Stimulated activated CD4-positive, alpha-beta T cell treated with anti-CD3 and anti-CD28 coated beads, Interleukin-12 subunit alpha, Interleukin-12 subunit beta, amount 100 ng/mL, for 48 hours (primary cell): Measurements from ENCODE around the gene PTRH1.

Experiments used
- DNase-seq, 3 donors: peaks; one replicate each; pipeline ENCODE4 v3.0.0-alpha.2; 2020; ENCODE audit warnings: low read depth in 2 of 3, low spot score in 1 of 3

The PTRH1 gene

GRCh38 chr9:127742435-127743088 is 27.1 kb upstream of the PTRH1 start:
- no peak for DNase-seq

DNA sequence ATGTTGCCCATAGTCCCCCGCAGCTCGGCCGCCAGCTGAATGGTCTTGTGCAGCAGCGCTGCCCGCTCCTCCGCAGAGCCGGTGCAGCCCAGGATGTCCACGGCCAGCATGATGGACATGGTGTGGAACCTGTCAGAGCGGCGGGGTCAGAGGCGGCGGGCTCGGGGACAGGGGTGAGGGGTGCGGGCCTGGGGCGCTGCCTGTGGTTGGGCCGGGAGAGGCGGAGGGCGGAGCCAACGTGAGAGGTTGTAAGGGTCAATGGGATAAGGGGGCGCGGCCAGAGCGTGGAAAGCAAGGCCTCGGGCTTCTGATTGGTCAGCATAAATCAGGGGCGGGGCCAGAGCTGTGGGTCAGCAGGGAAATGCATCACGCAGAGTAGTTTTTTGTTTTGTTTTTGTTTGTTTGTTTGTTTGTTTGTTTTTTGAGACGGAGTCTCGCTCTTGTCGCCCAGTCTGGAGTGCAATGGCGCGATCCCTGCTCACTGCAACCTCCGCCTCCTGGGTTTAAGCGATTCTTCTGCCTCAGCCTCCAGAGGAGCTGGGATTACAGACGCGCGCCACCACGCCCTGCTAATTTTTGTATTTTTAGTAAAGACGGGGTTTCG is 26.5 kb upstream of the PTRH1 start:
- DNase-seq: no peak

DNA sequence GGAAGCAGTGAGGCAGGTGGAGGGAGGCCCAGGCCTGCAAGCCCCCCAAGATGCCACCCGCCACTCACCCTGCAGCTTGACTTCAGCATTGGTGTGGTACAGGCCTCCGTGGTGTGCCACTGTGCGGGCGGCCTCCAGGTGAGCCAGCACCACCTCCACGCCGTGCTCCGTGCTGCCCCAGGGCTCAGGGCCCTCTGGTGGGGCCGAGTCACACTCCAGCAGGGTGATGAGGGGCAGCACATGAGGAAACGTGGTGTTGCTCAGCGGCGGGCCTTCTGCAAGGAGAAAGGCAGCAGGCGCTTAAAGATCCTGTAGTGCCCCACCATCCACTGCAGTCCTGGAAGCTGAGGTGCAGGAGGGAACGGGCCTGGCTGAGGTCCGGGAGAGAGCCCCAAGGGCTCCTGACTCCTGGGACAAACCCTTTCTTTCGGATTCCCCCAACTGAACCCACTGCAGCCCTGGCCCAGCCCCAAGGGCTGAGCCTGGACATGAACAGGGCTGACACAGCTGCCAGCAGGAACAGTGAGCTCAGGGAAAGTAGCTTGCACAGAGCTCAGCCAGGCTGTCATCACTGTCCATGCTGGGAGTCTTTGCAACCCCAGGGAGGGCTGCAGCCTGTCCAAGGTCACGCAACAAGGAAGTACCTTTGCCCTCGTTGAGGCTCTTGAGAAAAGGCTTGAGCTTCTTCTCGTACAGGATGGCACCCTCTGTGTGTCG is 24.3 kb upstream of the PTRH1 start:
- no peak for DNase-seq

DNA sequence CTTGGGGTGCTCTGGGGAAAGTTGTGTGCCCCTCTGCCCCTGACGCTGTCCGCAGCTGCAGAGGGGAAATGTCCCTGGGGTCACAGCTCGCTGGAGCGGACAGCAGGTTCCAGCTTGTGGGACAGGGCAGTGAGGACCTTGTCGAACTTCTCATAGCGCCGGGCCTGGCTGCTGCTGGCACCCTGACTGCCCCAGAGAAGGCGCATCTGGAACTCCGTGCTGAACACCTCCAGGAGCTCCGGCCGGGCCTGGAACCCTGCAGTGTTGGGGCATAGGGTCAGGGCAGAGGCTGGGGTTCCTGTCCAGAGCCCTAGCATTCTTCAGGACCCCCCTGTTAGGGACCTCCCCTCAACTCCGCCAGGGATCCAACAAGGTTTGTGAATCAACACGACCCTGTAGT is 23.2 kb upstream of the PTRH1 start:
- DNase-seq: no peak

- DNase-seq: no peak
These were observed 20.2 kb upstream of the PTRH1 start for GRCh38 chr9:127735530-127736185.

- DNase-seq: peak; percentile 97 to 98 (median 98)
These were observed 19.5 kb upstream of the PTRH1 start, which contains the start of gene TOR2A for GRCh38 chr9:127734747-127735529. TOR2A (minus strand) TSS chr9:127735294; CDS start chr9:127735270, 24 bp downstream.

- no peak for DNase-seq
These were observed 18.8 kb upstream of the PTRH1 start for GRCh38 chr9:127734247-127734746.

DNA sequence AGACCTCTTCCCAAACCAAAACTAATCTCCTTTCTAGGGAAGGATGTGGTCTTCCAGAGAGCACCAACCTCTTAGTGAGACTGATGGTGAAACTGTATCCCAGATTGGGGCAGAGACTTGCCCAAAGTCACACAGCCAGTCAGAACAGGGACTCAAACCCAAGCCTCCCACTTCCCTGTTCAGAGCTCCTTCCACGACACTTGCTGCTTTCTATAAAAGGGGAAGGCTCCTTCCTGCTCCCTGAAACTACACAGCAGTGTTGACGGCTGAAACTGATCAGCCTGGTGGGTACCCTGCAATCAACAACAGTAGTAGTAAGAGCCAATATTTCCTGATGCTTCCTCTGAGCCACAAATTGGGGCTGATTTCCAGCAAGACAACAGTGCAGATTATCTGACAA is 18.2 kb upstream of the PTRH1 start:
- no peak for DNase-seq

DNA sequence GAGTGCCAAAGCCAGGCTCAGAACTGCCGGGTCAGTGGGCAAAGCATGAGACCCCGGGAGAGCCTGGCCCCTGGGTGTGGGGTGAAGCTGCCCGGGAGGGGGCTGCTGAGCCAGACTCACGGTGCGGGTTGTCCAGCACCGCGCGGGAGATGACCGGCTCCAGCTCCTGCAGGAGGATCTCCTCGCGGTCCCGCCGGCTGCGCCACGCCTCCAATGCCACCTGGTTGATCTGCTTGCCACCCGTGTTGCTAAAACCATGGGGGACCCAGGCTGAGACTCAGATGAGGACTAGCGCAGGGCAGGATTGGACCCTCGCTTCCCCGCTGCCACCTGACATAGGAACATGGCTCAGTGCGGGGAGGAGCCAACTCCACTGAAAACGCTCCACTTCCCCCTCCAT is 17.0 kb upstream of the PTRH1 start:
- no peak for DNase-seq

GRCh38 chr9:127731938-127732337 is 16.5 kb upstream of the PTRH1 start:
- no peak for DNase-seq

GRCh38 chr9:127730799-127731410 is 15.4 kb upstream of the PTRH1 start:
- DNase-seq: no peak

DNA sequence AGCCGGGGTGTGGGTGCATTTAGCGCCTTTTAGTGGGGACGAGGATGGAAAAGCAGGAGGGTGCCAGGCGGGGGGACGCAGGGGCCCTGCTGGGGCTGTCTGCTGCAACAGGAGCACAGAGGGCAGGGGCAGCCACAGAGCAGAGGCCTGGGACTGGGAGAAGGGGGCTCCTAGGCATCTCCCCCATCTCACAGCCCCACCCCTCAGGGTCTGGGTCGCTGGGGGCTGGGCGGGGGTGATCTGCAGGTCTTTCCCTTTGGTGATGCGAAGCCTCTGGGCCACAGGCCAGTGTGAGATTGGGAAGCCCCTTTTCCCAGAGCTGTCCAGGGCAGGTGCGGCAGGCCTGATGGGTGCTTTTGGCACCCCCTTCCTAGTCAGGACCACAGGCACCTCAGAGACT is 14.8 kb upstream of the PTRH1 start:
- DNase-seq: no peak

DNA sequence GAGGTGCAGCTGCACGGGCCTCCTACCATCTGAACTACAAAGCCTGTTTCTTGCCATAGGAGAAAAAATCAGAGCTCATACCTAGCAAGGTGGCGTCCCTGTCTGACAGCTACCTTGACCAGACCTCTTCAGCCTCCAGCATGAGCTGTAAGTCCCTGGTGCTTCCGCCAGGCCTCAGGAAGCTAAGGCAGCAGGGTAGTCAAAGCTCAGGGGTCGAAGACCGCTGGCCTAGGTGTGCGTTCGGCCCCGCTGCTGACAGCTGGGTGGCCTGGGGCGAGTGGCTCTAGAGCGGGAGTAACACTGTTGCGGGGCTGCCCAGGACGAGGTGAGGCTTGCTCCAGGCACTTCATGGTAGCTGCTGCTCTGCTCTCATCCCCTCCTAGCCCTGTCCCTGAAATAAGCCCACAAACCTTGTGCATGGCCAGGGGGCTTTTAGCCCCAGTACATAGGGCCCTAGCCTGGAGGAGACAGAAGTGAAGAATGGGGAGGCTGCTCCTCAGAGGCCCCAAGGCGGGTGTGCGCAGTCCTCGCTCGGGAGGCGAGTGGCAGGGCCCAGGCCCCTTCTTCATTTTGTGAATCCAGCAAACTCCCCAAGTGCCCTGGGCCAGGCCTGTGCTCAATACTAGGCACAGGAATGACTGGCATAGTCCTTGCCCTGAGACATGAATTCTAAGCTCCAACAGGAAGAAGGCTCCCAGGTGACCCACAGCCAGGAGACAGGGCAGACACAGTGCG is 14.2 kb upstream of the PTRH1 start:
- DNase-seq: no peak

DNA sequence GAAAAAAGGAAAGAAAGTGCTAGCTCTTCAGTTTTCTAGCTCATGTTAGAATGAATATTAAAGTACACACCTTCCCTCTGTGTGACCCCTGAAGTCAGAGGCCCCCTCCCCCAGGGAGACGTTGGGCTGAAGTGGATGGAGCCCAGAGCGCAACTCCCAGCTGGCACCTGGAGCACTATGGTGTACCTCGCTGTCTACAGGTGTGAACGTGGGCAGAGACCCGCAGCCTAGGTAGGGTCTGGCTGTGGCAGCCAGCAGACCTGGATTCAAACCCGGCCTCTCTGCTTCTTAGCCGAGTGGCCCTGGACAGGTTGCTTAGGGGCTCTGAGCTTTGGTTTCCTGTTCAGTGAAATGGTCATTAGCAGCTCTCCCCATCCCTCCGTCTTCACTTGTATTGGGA is 13.3 kb upstream of the PTRH1 start:
- no peak for DNase-seq

DNA sequence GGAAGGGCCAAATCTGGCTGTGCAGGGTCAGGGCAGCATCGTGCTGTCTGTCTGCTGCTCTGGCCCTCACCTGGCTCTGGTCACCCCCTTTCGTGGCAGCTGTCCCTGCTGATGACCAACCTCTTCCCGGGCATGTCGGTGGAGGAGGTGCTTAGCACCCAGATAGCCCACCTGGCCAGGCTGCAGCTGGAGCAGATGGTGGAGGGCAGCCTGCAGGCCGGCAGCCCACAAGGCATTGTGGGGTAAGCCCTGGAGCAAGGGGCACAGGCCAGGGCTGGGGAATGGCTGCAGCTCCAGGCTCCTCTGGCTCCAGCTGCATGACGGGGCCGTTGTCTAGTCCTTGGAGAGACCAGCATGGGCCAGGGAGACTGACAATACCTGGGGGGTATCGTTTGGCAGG is 11.4 kb upstream of the PTRH1 start:
- no peak for DNase-seq

DNA sequence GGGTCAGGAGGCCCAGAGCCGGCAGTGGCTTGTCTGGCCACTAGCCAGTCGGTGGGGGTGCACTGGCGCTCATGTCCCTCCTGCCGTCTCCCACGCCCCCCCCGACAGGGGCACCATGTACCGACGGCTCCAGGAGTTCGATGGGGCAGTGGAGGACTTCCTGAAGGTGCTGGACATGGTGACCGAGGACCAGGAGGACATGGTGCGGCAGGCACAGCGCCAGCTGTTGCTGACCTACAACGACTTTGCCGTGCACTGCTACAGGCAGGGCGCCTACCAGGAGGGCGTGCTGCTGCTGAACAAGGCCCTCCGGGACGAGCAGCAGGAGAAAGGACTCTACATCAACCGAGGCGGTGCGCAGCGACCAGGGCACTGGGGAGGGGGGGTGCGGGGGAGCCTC is 8.5 kb upstream of the PTRH1 start:
- no peak for DNase-seq

- no peak for DNase-seq
These were observed 8.0 kb upstream of the PTRH1 start for GRCh38 chr9:127723444-127723843.

GRCh38 chr9:127723013-127723412 is 7.5 kb upstream of the PTRH1 start:
- no peak for DNase-seq

GRCh38 chr9:127722055-127722745 is 6.7 kb upstream of the PTRH1 start:
- no peak for DNase-seq
